Stimulated activated CD8-positive, alpha-beta memory T cell treated with anti-CD3 and anti-CD28 coated beads, Interleukin-4, amount 100 ng/mL, for 4 hours (primary cell): ENCODE measurements around the gene AURKAIP1.

Experiments used
- DNase-seq, 2 donors: peaks; one replicate each; pipeline ENCODE4 v3.0.0-alpha.2; 2020; ENCODE audit warnings: low read depth in 2 of 2, low spot score in 1 of 2

The AURKAIP1 gene

GRCh38 chr1:1348420-1349255 lies 26.4 kb downstream of the AURKAIP1 start:
- DNase-seq, result no peak

- DNase-seq, result no peak
Observed at GRCh38 chr1:1347663-1348419, 27.2 kb downstream of the AURKAIP1 start.

GRCh38 chr1:1347026-1347595 lies 27.9 kb downstream of the AURKAIP1 start:
- DNase-seq, result no peak

GRCh38 chr1:1346501-1346890 lies 28.5 kb downstream of the AURKAIP1 start:
- no peak for DNase-seq

- DNase-seq, result no peak
Observed at GRCh38 chr1:1345860-1346500, 29.0 kb downstream of the AURKAIP1 start.

GRCh38 chr1:1345384-1345783 lies 29.6 kb downstream of the AURKAIP1 start:
- no peak for DNase-seq

- peak in 1 of 2 donors; percentile 49 for DNase-seq
Observed at GRCh38 chr1:1344655-1345361, 30.2 kb downstream of the AURKAIP1 start.

- no peak for DNase-seq
Observed at GRCh38 chr1:1343811-1344421, 31.1 kb downstream of the AURKAIP1 start.

GRCh38 chr1:1342584-1343115 lies 32.4 kb downstream of the AURKAIP1 start:
- no peak for DNase-seq

- no peak for DNase-seq
Observed at GRCh38 chr1:1342061-1342562, 32.9 kb downstream of the AURKAIP1 start.

GRCh38 chr1:1341549-1342021 lies 33.4 kb downstream of the AURKAIP1 start:
- DNase-seq, result no peak

GRCh38 chr1:1340791-1341548 lies 34.0 kb downstream of the AURKAIP1 start:
- DNase-seq, result no peak

GRCh38 chr1:1340185-1340584 lies 34.8 kb downstream of the AURKAIP1 start:
- DNase-seq, result no peak

- DNase-seq, result no peak
Observed at GRCh38 chr1:1338278-1338677, 36.7 kb downstream of the AURKAIP1 start.

- no peak for DNase-seq
Observed at GRCh38 chr1:1337793-1338147, 37.2 kb downstream of the AURKAIP1 start.

- DNase-seq, result no peak
Observed at GRCh38 chr1:1336931-1337792, 37.8 kb downstream of the AURKAIP1 start.

- no peak for DNase-seq
Observed at GRCh38 chr1:1336446-1336845, 38.6 kb downstream of the AURKAIP1 start.

GRCh38 chr1:1335792-1336248 lies 39.2 kb downstream of the AURKAIP1 start:
- DNase-seq, result no peak
